Astrocyte (in vitro differentiated cells and primary cell): ENCODE measurements around the gene TFF1.

Experiments used
- CTCF ChIP-seq: IDR thresholded peaks from 2 replicates; pipeline ENCODE4 v1.5.1; 2011; ENCODE audit warnings: low read depth, mild to moderate bottlenecking, inconsistent platforms, low read length, moderate library complexity; ENCODE audit not compliant: insufficient read depth
- EZH2 ChIP-seq: IDR thresholded peaks from 2 replicates; pipeline ENCODE4 v1.6.1; 2012; ENCODE audit warnings: mild to moderate bottlenecking, low read length, inconsistent platforms; ENCODE audit not compliant: insufficient read depth

GRCh38 chr21:42373196-42373907 is 7.0 kb upstream of the TFF1 start:
- no peak for TF ChIP-seq CTCF
- no peak for TF ChIP-seq EZH2
